Mesenchymal stem cell (in vitro differentiated cells and primary cell): ENCODE measurements around the gene SPCS1.

Source experiments
- DNase-seq: peaks from one replicate; pipeline ENCODE4 v3.0.0-alpha.2; 2013
- H2AFZ ChIP-seq: one replicate; pipeline ENCODE4 v1.6.1; 2013; ENCODE audit warnings: low read depth, mild to moderate bottlenecking, control low read depth, inconsistent platforms, low read length, moderate library complexity
- H2AK5ac ChIP-seq: 2 replicates; pipeline ENCODE4 v1.6.1; 2013; ENCODE audit warnings: low read length, moderate library complexity, mild to moderate bottlenecking, inconsistent platforms; ENCODE audit not compliant: severe bottlenecking
- H2BK120ac ChIP-seq: one replicate; pipeline ENCODE4 v1.6.1; 2013; ENCODE audit warnings: low read depth, mild to moderate bottlenecking, inconsistent platforms, low read length, moderate library complexity
- H2BK12ac ChIP-seq, 2 experiments: one replicate each; pipeline ENCODE4 v1.6.1; 2013; ENCODE audit warnings: inconsistent platforms in 2 of 2, low read length in 2 of 2, mild to moderate bottlenecking in 2 of 2, moderate library complexity in 2 of 2, control low read depth in 1 of 2
- H2BK15ac ChIP-seq: one replicate; pipeline ENCODE4 v1.6.1; 2013; ENCODE audit warnings: mild to moderate bottlenecking, low read depth, inconsistent platforms; ENCODE audit not compliant: poor library complexity, severe bottlenecking
- H2BK5ac ChIP-seq: 2 replicates; pipeline ENCODE4 v1.6.1; 2013; ENCODE audit warnings: low read depth, mild to moderate bottlenecking, low read length, control low read depth, inconsistent platforms; ENCODE audit not compliant: poor library complexity, severe bottlenecking
- H3K14ac ChIP-seq, 2 experiments: one replicate each; pipeline ENCODE4 v1.6.1; 2013; ENCODE audit warnings: inconsistent platforms in 2 of 2, low read length in 2 of 2, control low read depth in 1 of 2, mild to moderate bottlenecking in 1 of 2, moderate library complexity in 1 of 2
- H3K18ac ChIP-seq, 2 experiments: one replicate each; pipeline ENCODE4 v1.6.1; 2013; ENCODE audit warnings: inconsistent platforms in 2 of 2, low read length in 2 of 2, control low read depth in 1 of 2, low read depth in 1 of 2, mild to moderate bottlenecking in 1 of 2
- H3K23ac ChIP-seq, 2 experiments: one replicate each; pipeline ENCODE4 v1.6.1; 2013; ENCODE audit warnings: inconsistent platforms in 2 of 2, low read length in 2 of 2, mild to moderate bottlenecking in 2 of 2, moderate library complexity in 2 of 2, control low read depth in 1 of 2
- H3K27ac ChIP-seq: 2 replicates; pipeline ENCODE4 v1.5.1; 2013; ENCODE audit warnings: mild to moderate bottlenecking, moderate library complexity, low read length, control low read depth, inconsistent platforms; ENCODE audit not compliant: poor library complexity, severe bottlenecking
- H3K27me3 ChIP-seq, 2 experiments: 2 replicates each; pipeline versions ENCODE4 v1.6.1 to v1.7.0; 2013; ENCODE audit warnings: low read length in 2 of 2, mild to moderate bottlenecking in 2 of 2, moderate library complexity in 2 of 2, control low read depth in 1 of 2, inconsistent platforms in 1 of 2; ENCODE audit not compliant: control insufficient read depth in 1 of 2, insufficient read depth in 1 of 2
- H3K36me3 ChIP-seq, 2 experiments: 2 replicates each; pipeline versions ENCODE4 v1.6.1 to v1.7.0; 2013; ENCODE audit warnings: low read length in 2 of 2, control low read depth in 1 of 2, inconsistent platforms in 1 of 2, low read depth in 1 of 2, mild to moderate bottlenecking in 1 of 2; ENCODE audit not compliant: insufficient read depth in 2 of 2, control insufficient read depth in 1 of 2
- H3K4ac ChIP-seq, 2 experiments: one replicate each; pipeline ENCODE4 v1.6.1; 2013; ENCODE audit warnings: inconsistent platforms in 2 of 2, low read length in 2 of 2, mild to moderate bottlenecking in 2 of 2, moderate library complexity in 2 of 2, control low read depth in 1 of 2, low read depth in 1 of 2
- H3K4me1 ChIP-seq: 2 replicates; pipeline ENCODE4 v1.6.1; 2013; ENCODE audit warnings: low read depth, low read length, control low read depth; ENCODE audit not compliant: control insufficient read depth, insufficient read depth
- H3K4me2 ChIP-seq: 2 replicates; pipeline ENCODE4 v1.6.1; 2013; ENCODE audit warnings: low read length, mild to moderate bottlenecking, inconsistent platforms; ENCODE audit not compliant: poor library complexity, severe bottlenecking
- H3K4me3 ChIP-seq, 2 experiments: 2 replicates each; pipeline versions ENCODE4 v1.5.1 to v1.7.0; 2013; ENCODE audit warnings: low read length in 2 of 2, mild to moderate bottlenecking in 2 of 2, control low read depth in 1 of 2, low read depth in 1 of 2; ENCODE audit not compliant: insufficient read depth in 1 of 2
- H3K79me1 ChIP-seq: replicated peaks from 2 replicates; pipeline ENCODE4 v1.6.1; 2013; ENCODE audit warnings: mild to moderate bottlenecking, control low read depth, low read length, inconsistent platforms; ENCODE audit not compliant: poor library complexity, severe bottlenecking
- H3K9ac ChIP-seq: 2 replicates; pipeline ENCODE4 v1.7.0; 2013; ENCODE audit warnings: mild to moderate bottlenecking, low read length, moderate library complexity
- H3K9me3 ChIP-seq: 2 replicates; pipeline ENCODE4 v1.7.0; 2013; ENCODE audit warnings: mild to moderate bottlenecking, low read length; ENCODE audit not compliant: control insufficient read depth
- H4K8ac ChIP-seq: one replicate; pipeline ENCODE4 v1.6.1; 2013; ENCODE audit warnings: inconsistent platforms, mild to moderate bottlenecking, low read length, moderate library complexity
- H4K91ac ChIP-seq: one replicate; pipeline ENCODE4 v1.6.1; 2013; ENCODE audit warnings: mild to moderate bottlenecking, low read length, inconsistent platforms
- WGBS: methylation state at CpG from one replicate; pipeline ENCODE4 v1.1.7; 2013; ENCODE audit warnings: mixed read lengths; 5-methylcytosine and 5-hydroxymethylcytosine counted together

SPCS1 gene

GRCh38 chr3:52721730-52722008, 15.8 kb downstream of the SPCS1 start:
- Histone ChIP-seq H3K9me3 (peaks cover 13% of the 10 kb centered on the region), H2AK5ac (no peak overlapping the region), H2BK120ac (no peak overlapping the region), H3K79me1 (peaks cover 4% of the 10 kb centered on the region), H3K27me3 (no peaks in the 10 kb centered on the region), H3K4me1 (no peaks in the 10 kb centered on the region), H3K23ac (no peak overlapping the region), H2BK15ac (no peak overlapping the region), H3K14ac (no peak overlapping the region), H3K9ac (no peak overlapping the region), H2BK5ac (no peak overlapping the region), H3K4me2 (no peak overlapping the region), H3K36me3 (peaks cover 9 to 13% of the 10 kb centered on the region in 2 experiments), H3K4me3 (no peak overlapping the region), H4K8ac (no peak overlapping the region), H2AFZ (no peak overlapping the region), H2BK12ac (no peak overlapping the region), H3K27ac (no peak overlapping the region), H4K91ac (no peak overlapping the region), H3K18ac (no peak overlapping the region), H3K4ac (no peak overlapping the region)
- 95% methylated on average over 1 of the region's 1 CpG for WGBS
- no peak for DNase-seq

- peaks cover 4% of the 10 kb centered on the region for H3K79me1 ChIP-seq
- H3K4me3 ChIP-seq, result no peak overlapping the region
- no peak overlapping the region for H2BK12ac ChIP-seq
- H3K4ac ChIP-seq, result no peak overlapping the region
- H3K27me3 ChIP-seq, result no peaks in the 10 kb centered on the region
- no peak overlapping the region for H4K91ac ChIP-seq
- H3K14ac ChIP-seq, result no peak overlapping the region
- peaks cover 13% of the 10 kb centered on the region for H3K9me3 ChIP-seq
- no peaks in the 10 kb centered on the region for H3K4me1 ChIP-seq
- H3K9ac ChIP-seq, result no peak overlapping the region
- no peak overlapping the region for H3K27ac ChIP-seq
- no peak overlapping the region for H2BK120ac ChIP-seq
- 98% methylated on average over 7 of the region's 7 CpGs for WGBS
- H3K36me3 ChIP-seq, result peaks cover 9 to 15% of the 10 kb centered on the region in 2 experiments
- no peak overlapping the region for H4K8ac ChIP-seq
- H3K18ac ChIP-seq, result no peak overlapping the region
- no peak overlapping the region for H3K23ac ChIP-seq
- no peak overlapping the region for H2BK5ac ChIP-seq
- H2AK5ac ChIP-seq, result no peak overlapping the region
- no peak overlapping the region for H3K4me2 ChIP-seq
- H2AFZ ChIP-seq, result no peak overlapping the region
- H2BK15ac ChIP-seq, result no peak overlapping the region
- no peak for DNase-seq
Observed at GRCh38 chr3:52722491-52722890, 16.6 kb downstream of the SPCS1 start.

- Histone ChIP-seq H2AK5ac (no peak overlapping the region), H3K27me3 (no peaks in the 10 kb centered on the region), H3K27ac (no peak overlapping the region), H2BK5ac (no peak overlapping the region), H3K14ac (no peak overlapping the region), H4K8ac (no peak overlapping the region), H3K9ac (no peak overlapping the region), H3K36me3 (peaks cover 8 to 15% of the 10 kb centered on the region in 2 experiments), H4K91ac (no peak overlapping the region), H3K4me2 (no peak overlapping the region), H2BK12ac (no peak overlapping the region), H3K18ac (no peak overlapping the region), H3K79me1 (peaks cover 3% of the 10 kb centered on the region), H2BK120ac (no peak overlapping the region), H2AFZ (no peak overlapping the region), H2BK15ac (no peak overlapping the region), H3K4me1 (no peaks in the 10 kb centered on the region), H3K4me3 (no peak overlapping the region), H3K9me3 (peaks cover 17% of the 10 kb centered on the region), H3K23ac (no peak overlapping the region), H3K4ac (no peak overlapping the region)
- DNase-seq, result no peak
- WGBS, result 95% methylated on average over 5 of the region's 5 CpGs
Observed at GRCh38 chr3:52723935-52724334, 18.0 kb downstream of the SPCS1 start.

GRCh38 chr3:52724511-52724910, 18.6 kb downstream of the SPCS1 start:
- Histone ChIP-seq H3K23ac (no peak overlapping the region), H3K79me1 (peaks cover 3% of the 10 kb centered on the region), H3K4ac (no peak overlapping the region), H4K8ac (no peak overlapping the region), H3K14ac (no peak overlapping the region), H3K27ac (no peak overlapping the region), H3K9ac (no peak overlapping the region), H3K4me3 (no peak overlapping the region), H3K27me3 (no peaks in the 10 kb centered on the region), H4K91ac (no peak overlapping the region), H3K4me1 (no peaks in the 10 kb centered on the region), H2AFZ (no peak overlapping the region), H2BK15ac (no peak overlapping the region), H2BK12ac (no peak overlapping the region), H2BK120ac (no peak overlapping the region), H3K4me2 (no peak overlapping the region), H3K9me3 (peaks cover 15% of the 10 kb centered on the region), H2AK5ac (no peak overlapping the region), H2BK5ac (no peak overlapping the region), H3K18ac (no peak overlapping the region), H3K36me3 (peaks cover 5 to 15% of the 10 kb centered on the region in 2 experiments)
- WGBS, result 100% methylated on average over 1 of the region's 1 CpG
- no peak for DNase-seq
